HG02798 (cell line): ENCODE results near the gene PTPRG.

Source experiments
- ATAC-seq: cut with Tn5 transposase; IDR thresholded peaks from one replicate; pipeline ENCODE4 v1.9.1; 2021; ENCODE audit warnings: mild to moderate bottlenecking; ENCODE audit not compliant: unreplicated experiment, poor library complexity

PTPRG gene

DNA sequence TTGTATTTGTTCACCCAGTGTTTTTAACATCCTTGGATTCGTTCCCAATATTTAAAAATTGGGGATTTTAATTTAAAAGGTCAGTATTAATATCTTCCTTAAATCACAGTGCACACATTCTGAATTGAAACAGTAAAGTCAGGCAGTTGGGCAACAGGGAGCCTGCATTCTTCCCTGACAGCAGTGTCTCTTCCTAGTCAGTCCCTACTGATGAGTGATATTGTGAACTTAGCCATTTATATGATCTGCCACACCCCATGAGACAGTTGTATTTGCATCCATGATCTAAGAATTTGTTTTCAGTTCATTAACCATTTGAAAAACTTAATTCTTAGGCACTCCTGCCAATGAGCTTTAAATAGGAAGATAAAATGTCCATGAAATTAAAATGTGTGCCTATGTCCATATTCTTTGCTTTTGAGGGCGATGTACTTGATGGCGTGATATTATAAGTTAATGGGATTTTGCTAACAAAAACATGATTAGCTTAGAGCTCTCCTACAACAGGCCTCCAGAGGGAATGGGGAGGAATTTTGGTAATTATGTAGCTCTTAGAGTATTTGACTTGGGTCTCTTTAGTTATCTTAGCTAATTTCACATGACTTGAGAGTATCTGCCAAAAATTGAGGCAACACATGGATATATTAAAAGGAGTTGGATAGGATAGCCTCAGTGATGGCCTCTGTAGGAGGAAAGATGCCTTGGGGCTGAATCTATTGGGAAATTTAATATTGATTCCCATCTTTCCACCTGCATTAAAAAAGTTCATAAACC, 219.3 kb downstream of the PTPRG start:
- ATAC-seq = no peak

DNA sequence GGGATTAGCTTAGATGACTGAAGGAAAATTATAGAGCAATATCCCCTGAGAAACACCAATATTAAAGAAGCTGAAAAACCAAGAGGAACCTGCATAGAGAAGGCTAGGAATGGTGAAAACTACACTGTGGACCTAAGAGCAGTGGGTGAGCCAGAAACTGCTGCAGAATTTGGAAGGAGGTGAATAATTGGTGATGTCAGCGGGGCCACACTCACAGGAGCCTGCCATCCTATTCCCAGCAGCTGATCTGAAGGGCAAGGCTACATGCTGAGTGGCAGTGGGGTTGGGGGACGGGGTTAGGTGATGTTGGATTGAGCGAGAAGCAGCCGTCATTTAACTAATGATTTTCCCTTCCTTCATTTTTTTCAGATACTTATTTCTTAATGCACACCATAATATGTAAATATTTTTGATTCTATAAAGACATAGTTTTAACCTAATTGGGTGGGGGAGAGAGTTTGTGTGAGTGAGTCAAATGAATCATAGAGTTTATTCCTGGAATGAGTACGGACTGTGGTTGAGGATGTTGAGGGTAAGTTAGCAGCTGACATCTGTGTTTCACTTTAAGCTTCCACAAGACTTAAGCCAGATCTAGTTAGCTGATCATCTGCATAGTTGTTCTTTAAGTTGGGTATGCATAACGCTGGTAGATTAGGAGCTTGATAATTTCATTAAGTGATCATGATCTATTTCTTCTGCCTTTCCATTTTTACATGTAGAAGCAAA, 222.8 kb downstream of the PTPRG start:
- ATAC-seq = no peak

DNA sequence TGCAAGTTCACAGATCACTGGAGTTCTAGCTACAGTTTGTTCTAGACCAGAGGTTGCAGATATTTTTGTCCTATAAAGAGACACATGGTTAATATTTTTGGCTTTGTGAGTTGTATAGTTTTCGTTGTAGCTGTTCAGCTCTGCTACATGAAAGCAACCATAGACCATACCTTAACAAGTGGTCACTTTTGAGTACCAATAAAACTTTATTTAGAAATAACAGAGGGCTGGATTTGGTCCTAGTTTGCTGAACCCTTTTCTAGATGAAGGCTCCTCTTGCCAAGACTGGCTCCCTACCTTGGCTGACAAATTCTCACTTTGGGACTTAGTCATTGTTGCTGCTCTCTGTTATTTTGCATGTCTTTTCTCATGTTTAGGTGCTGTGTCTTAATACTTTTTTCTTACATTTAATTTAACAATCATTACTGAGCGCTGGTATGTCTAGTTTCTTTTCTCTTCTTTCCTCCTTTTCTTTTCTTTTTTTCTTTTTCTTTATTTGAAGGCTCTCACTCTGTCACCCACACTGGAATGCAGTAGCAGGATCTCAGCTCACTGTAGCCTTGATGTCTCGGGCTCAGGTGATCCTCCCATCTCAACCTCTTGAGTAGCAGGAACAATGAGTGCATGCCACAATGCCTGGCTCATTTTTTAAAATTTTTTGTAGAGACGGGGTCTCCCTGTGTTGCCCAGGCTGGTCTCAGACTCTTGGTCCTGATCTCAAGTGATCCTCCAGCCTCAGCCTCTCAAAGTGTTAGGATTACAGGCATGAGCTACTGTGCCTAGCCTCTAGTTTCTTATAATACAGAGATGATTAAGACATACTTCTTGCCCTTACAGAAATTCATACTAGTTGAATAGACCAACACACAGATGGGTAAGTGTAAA, 227.5 kb downstream of the PTPRG start:
- no peak for ATAC-seq

DNA sequence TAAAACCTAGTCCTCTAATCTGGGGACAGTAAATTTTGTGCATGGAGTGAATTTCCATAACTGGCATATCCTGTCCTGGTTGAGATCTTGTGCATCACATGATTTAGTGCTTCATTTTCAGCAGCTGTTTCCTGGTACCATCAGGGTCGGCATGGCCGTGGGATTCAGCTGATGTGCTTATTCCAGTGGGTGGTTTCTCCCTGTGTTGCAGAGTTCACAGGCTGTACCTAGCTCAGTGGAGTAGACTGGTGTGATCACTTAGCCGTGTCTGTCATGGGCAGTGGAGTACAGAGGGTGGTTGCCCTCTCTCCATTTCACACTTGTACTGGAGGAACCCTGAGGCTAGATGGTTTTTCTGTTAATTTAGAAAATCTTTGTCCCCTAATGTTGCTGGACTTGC, 228.5 kb downstream of the PTPRG start:
- ATAC-seq = no peak

DNA sequence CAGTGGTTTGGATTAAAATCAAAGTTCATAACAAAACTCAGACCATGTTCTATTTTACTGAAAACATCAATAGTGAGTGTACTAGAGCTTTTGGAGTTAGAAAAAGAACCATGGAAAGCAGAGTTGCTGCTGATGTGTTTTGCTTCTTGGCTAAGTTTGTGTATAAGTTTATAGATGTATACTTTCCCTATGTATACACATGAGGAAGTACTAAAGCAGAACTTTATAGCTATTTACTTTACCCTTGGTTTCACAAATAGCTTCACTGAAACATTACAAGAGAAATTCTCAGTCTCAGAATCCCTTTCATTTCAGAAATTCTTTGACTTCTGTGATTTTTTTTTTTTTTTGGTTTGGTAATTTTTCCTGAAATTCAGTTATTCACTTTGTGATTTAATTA, 229.0 kb downstream of the PTPRG start:
- no peak for ATAC-seq

DNA sequence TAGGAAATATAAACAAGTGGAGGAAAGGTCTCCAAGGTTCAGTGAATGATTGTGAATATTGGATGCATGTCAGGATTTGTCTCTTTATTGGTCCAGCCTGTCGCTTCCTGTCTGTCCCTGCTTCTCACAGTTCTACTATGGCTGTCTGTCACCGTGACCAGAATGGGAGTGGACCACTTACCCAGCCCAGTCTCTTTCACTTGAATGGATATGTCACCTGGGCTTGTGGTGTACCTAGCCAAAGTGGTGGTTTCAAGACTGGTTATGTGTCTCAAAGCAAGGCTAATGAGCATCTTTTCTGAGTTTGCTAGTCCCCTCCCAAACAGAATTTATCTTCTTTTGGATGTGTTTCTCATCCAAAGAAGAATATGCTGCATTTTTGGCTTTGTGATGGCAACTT, 231.7 kb downstream of the PTPRG start:
- ATAC-seq = no peak

DNA sequence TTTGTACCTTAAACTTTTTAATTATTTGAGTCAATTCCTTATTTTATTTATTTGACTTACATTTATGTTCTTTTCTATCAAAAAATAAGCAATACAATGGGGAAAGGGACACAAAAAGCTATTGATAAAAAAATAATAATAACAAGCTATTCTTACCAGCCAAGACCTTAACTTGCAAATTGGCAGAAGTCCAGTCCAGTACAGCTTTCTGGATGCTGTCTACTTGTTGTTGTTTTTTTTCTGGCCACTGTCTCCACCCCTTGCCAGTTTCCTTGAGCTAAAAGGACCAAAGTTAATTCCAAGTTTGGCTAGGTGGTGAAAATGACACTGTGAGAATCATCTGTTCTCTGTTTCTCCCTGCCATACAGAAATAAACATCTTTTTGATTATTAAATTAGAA, 232.2 kb downstream of the PTPRG start:
- no peak for ATAC-seq

DNA sequence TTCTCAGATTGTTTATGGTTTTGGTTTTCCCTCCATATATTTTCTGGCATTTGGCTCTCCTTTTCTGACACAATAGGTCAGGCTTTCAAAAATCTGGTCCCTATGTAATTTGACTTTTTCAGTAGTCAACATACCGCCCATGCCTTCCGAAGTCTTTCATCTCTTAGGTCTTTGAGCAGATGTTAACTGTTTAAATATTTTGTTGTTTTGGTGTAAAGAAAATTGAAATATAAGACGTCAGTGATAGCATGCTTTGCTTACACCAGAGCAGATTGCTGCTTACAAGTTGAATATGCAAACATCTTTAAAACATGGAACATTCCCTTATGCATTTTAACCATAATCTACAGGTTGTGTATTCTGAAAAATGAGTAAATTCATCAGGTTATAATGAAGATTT, 233.0 kb downstream of the PTPRG start:
- no peak for ATAC-seq

DNA sequence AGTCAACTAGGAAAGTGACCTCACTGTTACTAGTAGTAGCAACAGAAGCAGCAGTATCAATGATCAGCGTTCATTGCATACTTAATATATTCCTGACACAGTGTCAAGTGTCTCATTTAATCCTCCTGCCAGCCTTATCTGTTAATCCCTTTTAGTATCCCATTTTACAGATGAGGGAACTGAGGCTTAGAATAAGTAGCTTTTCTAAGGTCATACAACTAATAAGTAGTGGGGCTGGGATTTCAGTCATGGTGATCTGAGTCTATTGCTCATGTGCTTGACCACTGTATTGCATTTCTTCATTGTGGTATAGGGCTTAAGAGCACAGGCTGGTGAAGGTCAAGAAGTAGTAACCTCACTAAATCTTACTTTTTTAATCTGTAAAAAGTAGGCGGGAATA, 233.6 kb downstream of the PTPRG start:
- no peak for ATAC-seq

DNA sequence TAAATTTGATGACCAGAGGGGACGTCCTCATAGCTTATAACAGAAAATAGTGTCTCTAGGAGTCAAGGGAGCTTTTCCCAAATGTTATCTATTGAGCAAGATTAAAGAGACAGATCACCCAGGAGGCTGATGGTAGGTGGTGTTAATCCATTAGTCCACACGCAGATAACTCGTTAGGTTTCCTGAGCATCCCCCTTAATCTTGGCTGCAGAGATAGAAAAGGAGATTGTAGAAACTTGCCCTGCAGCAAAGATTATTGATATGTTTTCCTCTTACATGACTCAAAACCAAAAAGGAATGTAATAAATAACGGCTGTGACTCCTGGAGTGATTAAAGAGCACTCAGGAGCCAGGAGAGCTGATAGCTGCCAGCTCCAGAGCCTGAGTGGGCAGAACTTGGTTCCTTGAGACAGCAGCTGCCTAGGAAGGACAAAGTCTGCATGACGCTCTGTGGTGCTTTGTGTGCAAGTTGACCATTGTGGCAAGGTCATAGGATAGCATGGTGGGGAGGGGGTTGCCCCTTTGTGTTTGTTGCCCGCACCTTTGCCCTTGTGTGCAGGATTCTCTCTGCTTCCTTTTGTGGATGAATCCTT, 234.8 kb downstream of the PTPRG start:
- ATAC-seq = no peak

DNA sequence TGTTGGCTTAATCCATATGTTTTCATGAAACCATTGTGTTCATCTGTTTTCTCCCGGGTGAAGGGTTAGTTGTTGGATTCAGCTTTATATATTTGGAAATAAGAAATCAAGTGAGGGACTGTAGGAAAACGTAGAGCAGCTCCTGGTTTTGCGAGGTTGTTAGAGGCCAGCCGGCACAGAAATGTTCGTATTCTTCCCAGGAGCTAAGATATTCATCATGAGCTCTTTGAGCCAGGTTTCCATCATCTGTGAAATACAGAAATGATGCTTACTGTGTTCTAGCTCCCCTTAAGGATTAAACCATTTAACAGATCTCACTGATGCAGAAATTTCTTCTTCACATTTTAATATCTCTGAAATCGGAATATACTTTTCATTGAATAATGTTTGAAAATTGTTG, 235.5 kb downstream of the PTPRG start:
- ATAC-seq = no peak

DNA sequence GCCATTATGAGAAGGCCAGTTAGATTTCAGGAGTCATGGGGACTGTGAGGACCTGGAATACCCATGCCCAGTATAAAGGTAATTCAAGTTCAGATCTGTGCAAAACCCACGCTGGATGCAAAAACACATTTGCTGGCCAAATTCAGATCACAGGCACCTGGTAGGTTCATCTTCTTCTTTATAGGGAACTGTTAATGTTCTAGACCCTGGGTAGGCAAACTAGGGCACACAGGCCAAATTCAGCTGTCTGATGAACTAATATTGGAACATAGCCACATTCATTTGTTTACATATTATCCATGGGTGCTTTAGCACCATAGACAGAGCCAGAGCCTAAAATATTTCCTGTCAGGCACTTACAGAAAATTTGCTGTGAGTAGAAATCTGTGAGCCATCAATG, 241.4 kb downstream of the PTPRG start:
- no peak for ATAC-seq

DNA sequence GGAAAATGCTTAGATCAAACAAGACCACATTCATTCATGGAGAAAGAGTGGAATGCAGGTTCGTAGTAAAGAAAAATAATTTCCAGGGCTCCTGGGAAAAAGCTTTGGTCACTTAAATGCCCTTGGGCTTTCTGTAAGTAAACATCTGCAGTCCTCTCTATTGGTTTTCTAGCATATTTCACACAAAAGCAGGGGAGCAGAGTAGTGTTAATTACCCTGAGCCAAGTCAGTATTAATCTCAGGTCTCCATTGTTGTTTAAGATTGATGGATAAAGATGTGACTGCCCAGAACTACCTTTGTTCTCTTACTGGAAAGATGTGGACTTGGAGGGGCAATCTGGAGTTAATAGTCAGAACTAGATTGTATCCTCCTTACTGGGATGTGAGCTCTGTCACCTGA, 242.6 kb downstream of the PTPRG start:
- ATAC-seq = no peak

DNA sequence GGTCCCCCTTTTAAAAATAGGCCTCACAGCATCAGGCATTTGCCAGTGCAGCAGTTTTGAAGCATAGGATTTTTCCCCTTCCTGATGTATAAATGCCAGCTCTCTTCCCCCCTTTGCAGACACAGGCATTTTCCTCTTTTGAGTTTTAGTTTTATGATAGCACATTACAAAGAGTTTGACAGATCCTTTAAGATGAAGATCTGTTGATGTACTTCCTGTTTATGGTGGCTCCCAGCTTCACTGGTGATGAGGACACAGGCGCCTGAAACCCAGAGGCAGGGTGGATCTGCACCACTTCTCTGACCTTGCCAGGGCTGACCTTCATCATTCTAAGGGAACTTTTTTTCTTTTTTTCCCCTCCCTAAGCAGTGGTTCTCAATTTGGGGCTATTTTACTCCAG, 243.4 kb downstream of the PTPRG start:
- no peak for ATAC-seq

DNA sequence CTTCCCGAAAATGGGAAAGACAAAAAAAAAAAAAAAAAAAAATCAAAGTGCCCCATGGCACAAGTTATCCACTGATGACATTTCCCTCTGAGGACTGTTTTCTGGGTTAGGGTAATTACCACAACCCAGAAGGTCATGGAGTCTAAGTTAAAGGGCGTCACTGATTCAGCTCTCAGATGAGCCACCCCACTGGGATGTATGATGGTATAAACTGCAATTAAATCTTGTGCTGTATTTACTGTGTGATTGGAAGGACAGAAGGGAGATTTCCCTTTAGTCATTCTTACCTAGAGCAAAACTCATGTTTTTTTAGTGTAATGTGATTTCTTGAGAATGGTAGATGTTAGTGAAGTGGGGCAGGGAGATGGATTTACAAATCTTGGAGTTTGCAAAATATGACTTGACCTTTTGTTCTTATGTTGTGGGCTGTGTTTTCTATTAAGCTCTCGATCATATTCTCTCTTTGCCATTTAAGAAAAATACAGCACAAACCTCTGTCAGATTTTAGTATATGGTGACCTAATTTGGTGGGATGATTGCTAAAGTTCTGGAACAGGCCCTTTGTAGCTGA, 244.2 kb downstream of the PTPRG start:
- ATAC-seq = no peak

DNA sequence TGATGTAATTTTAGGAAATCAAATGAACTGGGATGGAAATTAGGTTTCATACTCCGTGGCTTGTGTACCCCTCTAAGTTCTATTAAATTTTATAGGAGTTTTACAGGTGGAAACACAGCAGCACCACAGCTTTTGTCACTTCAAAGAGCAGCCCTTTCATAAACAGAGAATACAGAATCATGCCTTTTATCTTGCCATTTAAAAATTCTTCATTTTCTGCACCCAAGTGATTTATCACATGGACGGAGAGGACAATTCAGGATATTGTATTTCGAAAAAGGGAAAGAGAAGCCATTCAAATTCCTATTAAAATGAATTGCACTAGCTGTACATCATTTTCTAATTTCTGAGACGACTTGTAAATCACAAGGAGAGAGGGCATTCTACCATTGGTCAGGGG, 245.4 kb downstream of the PTPRG start:
- ATAC-seq = no peak

DNA sequence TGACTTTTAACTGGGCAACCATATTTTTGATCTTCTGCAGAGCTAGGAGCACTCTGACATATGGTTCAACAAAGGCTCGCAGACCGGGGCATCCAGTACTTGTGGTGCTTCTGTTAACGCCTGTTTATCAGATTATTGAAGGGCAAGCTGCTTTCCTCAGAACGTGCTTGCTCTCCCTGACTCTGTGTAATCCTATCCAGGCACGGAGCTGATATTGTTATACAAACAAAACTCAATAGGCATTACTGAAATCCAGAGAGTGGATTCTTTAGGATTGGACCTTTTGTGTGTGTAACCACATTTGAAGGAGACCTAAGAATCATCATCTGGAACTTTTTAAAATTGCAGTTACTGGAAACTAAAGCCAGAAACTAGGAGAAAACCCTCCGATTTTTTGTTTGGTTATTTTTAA, 246.5 kb downstream of the PTPRG start:
- no peak for ATAC-seq

DNA sequence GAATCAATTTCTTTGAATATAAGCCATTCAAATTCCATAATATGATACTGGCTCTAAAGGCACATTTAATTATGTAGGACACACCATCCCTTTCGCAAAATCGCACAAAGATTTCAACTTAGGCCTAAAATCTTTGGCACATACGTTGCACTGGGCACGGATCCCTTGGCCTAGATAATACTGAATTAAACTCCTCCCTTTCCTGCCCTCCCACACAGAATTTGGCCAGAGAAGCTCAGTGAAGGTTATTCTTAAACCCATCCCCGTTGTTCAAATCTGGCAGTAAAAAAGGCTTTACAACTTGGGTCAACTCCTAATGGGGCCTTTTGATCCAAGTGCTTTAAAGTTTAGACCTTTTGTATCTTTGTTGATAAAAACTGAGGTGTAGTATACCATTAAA, 247.2 kb downstream of the PTPRG start:
- ATAC-seq = no peak

DNA sequence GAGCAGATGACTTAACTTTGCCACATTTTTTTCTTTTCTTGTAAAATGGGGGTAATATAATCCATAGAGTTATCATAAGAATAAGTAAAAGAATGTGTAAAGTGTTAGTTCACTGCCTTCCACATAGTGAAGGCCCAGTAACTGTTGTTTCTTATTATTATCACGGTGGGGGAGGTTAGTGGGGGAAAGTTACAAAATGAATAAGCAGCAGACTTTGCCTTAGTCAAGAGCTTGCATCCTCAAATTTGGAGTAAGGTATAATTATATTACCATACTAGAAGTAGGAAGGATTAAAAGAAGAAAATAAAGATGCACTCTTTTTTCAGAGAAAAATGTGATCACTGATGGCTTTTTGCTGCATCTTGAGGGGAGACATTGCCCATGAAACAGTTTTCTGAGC, 247.6 kb downstream of the PTPRG start:
- ATAC-seq = no peak

DNA sequence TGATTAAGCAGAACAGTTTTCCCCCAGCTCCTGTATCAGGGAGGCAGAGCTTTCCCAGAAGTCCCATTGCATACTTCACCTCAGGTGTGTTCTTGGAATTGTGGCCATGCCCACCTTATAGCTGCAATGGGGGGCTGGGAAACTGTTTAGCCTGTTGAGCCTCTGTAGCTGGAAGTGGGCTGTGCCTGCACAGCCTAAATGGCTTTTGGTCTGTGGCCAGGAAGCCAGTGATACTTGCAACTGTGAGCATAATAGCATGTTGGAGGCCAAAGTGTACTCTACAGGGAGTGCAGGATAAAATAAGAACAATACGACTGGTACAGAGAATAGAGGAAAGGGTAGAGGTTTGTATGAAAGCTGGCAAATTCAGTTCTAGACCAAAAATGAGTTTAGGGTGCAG, 248.5 kb downstream of the PTPRG start:
- no peak for ATAC-seq
